Measurements from ENCODE around the gene THSD7A. TPM values are rescaled to one million over a fixed set of nuclear protein-coding genes. Genes with fewer than 3 reads are reported as not detected.

The THSD7A gene
- total RNA-seq, 1 donor from 2014 or later: 3.5 TPM

DNA sequence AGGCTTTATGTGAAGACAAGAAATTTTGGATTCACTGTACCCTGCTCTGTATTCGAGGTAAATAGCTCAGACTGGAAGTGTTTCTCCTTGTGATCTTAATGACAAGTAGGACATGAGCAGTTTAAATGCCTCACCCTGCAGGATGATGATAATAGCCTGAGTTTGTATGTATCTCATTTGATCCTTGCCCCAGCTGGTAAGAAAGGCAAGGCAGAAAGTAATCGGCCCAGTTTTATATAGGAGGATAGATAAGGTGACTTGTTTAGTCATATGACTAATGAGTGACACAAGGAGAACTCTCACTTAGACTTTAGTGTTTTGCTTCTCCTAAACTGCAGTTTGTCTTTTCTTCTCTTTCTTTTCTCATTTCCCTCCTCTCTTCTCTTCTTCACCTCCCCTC lies 485.7 kb downstream of the THSD7A start:
- Histone ChIP-seq H3K9ac (ENCODE audit: low read length) (no peak overlapping the region), H3K9me3 (ENCODE audit: insufficient read depth, low read depth, low read length) (no peaks in the 10 kb centered on the region), H3K27ac (ENCODE audit: low read depth, low read length) (no peak overlapping the region), H2AFZ (ENCODE audit: low read depth, low read length) (no peak overlapping the region), H3K4me3 (ENCODE audit: insufficient read depth, low read depth, low read length) (no peak overlapping the region), H4K20me1 (ENCODE audit: insufficient read depth, low read length) (no peaks in the 10 kb centered on the region), H3K36me3 (ENCODE audit: insufficient read depth, low read length) (no peaks in the 10 kb centered on the region), H3K4me1 (ENCODE audit: insufficient read depth, low read length) (peaks cover 4% of the 10 kb centered on the region), H3K4me2 (ENCODE audit: low read length) (no peak overlapping the region), H3K27me3 (ENCODE audit: insufficient read depth, low read length) (no peaks in the 10 kb centered on the region), H3K79me2 (ENCODE audit: insufficient read depth, low read length) (no peaks in the 10 kb centered on the region)
- H3K4me3 Mint-ChIP-seq (ENCODE audit: unreplicated experiment): no peak overlapping the region
- no peak for TF ChIP-seq EZH2 (IDR thresholded peaks at IDR 0.05; ENCODE audit: insufficient read depth, low read length)
- TF ChIP-seq, protein P1, sequence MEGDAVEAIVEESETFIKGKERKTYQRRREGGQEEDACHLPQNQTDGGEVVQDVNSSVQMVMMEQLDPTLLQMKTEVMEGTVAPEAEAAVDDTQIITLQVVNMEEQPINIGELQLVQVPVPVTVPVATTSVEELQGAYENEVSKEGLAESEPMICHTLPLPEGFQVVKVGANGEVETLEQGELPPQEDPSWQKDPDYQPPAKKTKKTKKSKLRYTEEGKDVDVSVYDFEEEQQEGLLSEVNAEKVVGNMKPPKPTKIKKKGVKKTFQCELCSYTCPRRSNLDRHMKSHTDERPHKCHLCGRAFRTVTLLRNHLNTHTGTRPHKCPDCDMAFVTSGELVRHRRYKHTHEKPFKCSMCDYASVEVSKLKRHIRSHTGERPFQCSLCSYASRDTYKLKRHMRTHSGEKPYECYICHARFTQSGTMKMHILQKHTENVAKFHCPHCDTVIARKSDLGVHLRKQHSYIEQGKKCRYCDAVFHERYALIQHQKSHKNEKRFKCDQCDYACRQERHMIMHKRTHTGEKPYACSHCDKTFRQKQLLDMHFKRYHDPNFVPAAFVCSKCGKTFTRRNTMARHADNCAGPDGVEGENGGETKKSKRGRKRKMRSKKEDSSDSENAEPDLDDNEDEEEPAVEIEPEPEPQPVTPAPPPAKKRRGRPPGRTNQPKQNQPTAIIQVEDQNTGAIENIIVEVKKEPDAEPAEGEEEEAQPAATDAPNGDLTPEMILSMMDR (IDR thresholded peaks at IDR 0.05; ENCODE audit: insufficient read depth, low read depth, low read length): no peak
- H3K27ac Mint-ChIP-seq (ENCODE audit: unreplicated experiment): peak overlapping the region; percentile 84
- no peak for DNase-seq (ENCODE audit: low read depth)
- no peaks in the 10 kb centered on the region for H3K27me3 Mint-ChIP-seq (ENCODE audit: low read depth, unreplicated experiment)
- FAIRE-seq: no peak
- peaks cover 7% of the 10 kb centered on the region for H3K9me3 Mint-ChIP-seq (ENCODE audit: unreplicated experiment)
- H3K36me3 Mint-ChIP-seq (ENCODE audit: low read depth, unreplicated experiment): no peaks in the 10 kb centered on the region
- peaks cover 22% of the 10 kb centered on the region for H3K4me1 Mint-ChIP-seq (ENCODE audit: low read depth, unreplicated experiment)

DNA sequence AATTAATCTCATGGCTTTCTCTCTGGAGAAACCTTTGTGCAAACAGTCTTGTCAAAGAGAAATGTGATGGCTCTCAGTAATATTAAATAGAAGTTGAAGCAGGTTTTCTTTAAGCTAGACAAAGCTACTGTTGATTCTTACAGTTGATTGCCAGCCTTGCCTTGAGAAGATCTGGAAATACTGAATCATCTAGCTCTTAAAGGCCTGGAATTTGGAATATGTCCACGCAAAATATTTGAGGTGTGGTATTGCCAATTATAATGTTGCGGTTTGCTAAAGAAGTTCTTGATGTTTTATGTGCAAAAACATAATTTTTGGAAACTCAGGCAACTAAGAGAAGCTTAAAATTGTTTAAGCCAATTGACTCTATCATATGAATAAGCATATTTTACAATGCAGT lies 486.4 kb downstream of the THSD7A start:
- H3K4me1 ChIP-seq (ENCODE audit: insufficient read depth, low read length): peaks cover 4% of the 10 kb centered on the region
- no peaks in the 10 kb centered on the region for H4K20me1 ChIP-seq (ENCODE audit: insufficient read depth, low read length)
- H3K79me2 ChIP-seq (ENCODE audit: insufficient read depth, low read length): no peaks in the 10 kb centered on the region
- H3K36me3 ChIP-seq (ENCODE audit: insufficient read depth, low read length): no peaks in the 10 kb centered on the region
- Mint-ChIP-seq H3K9me3 (ENCODE audit: unreplicated experiment) (peaks cover 4% of the 10 kb centered on the region), H3K4me1 (ENCODE audit: low read depth, unreplicated experiment) (peaks cover 23% of the 10 kb centered on the region), H3K27ac (ENCODE audit: unreplicated experiment) (peak overlapping the region; percentile 6), H3K4me3 (ENCODE audit: unreplicated experiment) (no peak overlapping the region), H3K27me3 (ENCODE audit: low read depth, unreplicated experiment) (no peaks in the 10 kb centered on the region), H3K36me3 (ENCODE audit: low read depth, unreplicated experiment) (no peaks in the 10 kb centered on the region)
- H3K4me2 ChIP-seq (ENCODE audit: low read length): no peak overlapping the region
- H3K27me3 ChIP-seq (ENCODE audit: insufficient read depth, low read length): no peaks in the 10 kb centered on the region
- DNase-seq (ENCODE audit: low read depth): peak; percentile 84
- H3K9me3 ChIP-seq (ENCODE audit: insufficient read depth, low read depth, low read length): no peaks in the 10 kb centered on the region
- FAIRE-seq: no peak
- no peak overlapping the region for H2AFZ ChIP-seq (ENCODE audit: low read depth, low read length)
- no peak overlapping the region for H3K4me3 ChIP-seq (ENCODE audit: insufficient read depth, low read depth, low read length)
- H3K27ac ChIP-seq (ENCODE audit: low read depth, low read length): no peak overlapping the region
- no peak overlapping the region for H3K9ac ChIP-seq (ENCODE audit: low read length)
- no peak for TF ChIP-seq EZH2 (IDR thresholded peaks at IDR 0.05; ENCODE audit: insufficient read depth, low read length)
- TF ChIP-seq, protein P1 (IDR thresholded peaks at IDR 0.05; ENCODE audit: insufficient read depth, low read depth, low read length): no peak

DNA sequence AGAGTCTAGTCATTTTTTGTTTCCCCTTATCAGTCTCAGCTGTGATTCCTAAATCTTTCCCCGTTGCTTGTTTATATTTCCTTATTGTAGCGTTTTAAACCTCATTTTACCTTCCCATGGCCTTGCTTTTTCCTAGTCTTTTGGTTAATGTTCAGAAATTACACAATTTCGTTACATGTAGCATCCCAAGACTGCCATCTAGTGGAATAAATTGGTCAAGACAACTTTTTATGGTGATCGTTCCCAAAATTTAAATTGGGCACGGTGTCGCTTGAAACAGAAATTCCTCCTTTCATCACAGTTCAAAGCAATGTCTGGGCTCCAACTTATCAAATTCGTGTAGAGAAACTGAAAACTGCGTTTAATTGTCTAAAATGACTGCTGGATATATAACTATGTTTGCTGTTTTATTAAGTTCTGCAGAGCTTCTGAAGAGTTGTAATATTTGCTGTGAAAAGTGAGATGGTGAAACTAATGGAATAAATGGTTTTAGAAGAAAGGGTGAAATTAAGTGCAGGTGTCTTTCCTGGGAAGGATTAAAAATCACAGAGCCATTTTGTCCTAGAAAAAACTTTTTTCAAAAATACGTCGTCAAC lies 488.1 kb downstream of the THSD7A start:
- Histone ChIP-seq H3K4me3 (ENCODE audit: insufficient read depth, low read depth, low read length) (no peak overlapping the region), H2AFZ (ENCODE audit: low read depth, low read length) (no peak overlapping the region), H3K9ac (ENCODE audit: low read length) (no peak overlapping the region), H3K4me2 (ENCODE audit: low read length) (peak overlapping the region; percentile 63), H3K4me1 (ENCODE audit: insufficient read depth, low read length) (peaks cover 4% of the 10 kb centered on the region), H4K20me1 (ENCODE audit: insufficient read depth, low read length) (no peaks in the 10 kb centered on the region), H3K27ac (ENCODE audit: low read depth, low read length) (no peak overlapping the region), H3K79me2 (ENCODE audit: insufficient read depth, low read length) (no peaks in the 10 kb centered on the region), H3K27me3 (ENCODE audit: insufficient read depth, low read length) (no peaks in the 10 kb centered on the region), H3K9me3 (ENCODE audit: insufficient read depth, low read depth, low read length) (no peaks in the 10 kb centered on the region), H3K36me3 (ENCODE audit: insufficient read depth, low read length) (no peaks in the 10 kb centered on the region)
- Mint-ChIP-seq H3K9me3 (ENCODE audit: unreplicated experiment) (no peaks in the 10 kb centered on the region), H3K4me1 (ENCODE audit: low read depth, unreplicated experiment) (peaks cover 23% of the 10 kb centered on the region), H3K27me3 (ENCODE audit: low read depth, unreplicated experiment) (no peaks in the 10 kb centered on the region), H3K27ac (ENCODE audit: unreplicated experiment) (no peak overlapping the region), H3K4me3 (ENCODE audit: unreplicated experiment) (no peak overlapping the region), H3K36me3 (ENCODE audit: low read depth, unreplicated experiment) (no peaks in the 10 kb centered on the region)
- FAIRE-seq (peak; percentile 97), DNase-seq (ENCODE audit: low read depth) (no peak)
- TF ChIP-seq, protein P1 (IDR thresholded peaks at IDR 0.05; ENCODE audit: insufficient read depth, low read depth, low read length): peak; percentile 68
- no peak for TF ChIP-seq EZH2 (IDR thresholded peaks at IDR 0.05; ENCODE audit: insufficient read depth, low read length)
